ENCODE data around the gene FBXL7. TPM values are rescaled to one million over a fixed set of nuclear protein-coding genes. Genes with fewer than 3 reads are reported as not detected.

The FBXL7 gene
- total and polyA plus RNA-seq, 2 of the 8 experiments (the other 6 are each of a cell fraction or from before 2014, with no cell fraction given), result 17.7 to 17.8 TPM

- H3K56ac ChIP-seq (replicated peaks; ENCODE audit: insufficient read length, low read depth, low read length), result no peak overlapping the region
- no peak overlapping the region for H3K4me2 ChIP-seq (ENCODE audit: insufficient read depth in 1 of 2, low read depth in 2 of 2, low read length in 2 of 2)
- H3K27ac ChIP-seq (ENCODE audit: low read depth, low read length), result no peak overlapping the region
- CTCF ChIA-PET (ENCODE audit: partially characterized antibody), result interaction anchor here (0.8 to 1.7 kb wide), 5 partner anchors 9 to 15 kb away, joined by 3 to 12 read pairs (median 4); no protein-coding TSS in a partner anchor
- no peak overlapping the region for H4K8ac ChIP-seq (ENCODE audit: extremely low read depth, insufficient read depth, low read length)
- no peak overlapping the region for H4K5ac ChIP-seq (ENCODE audit: insufficient read length, low read depth, low read length)
- H3K36me3 ChIP-seq (ENCODE audit: control insufficient read depth in 2 of 4, insufficient read depth in 4 of 4, low read length in 3 of 4), result no peaks in the 10 kb centered on the region
- H4K20me1 ChIP-seq (replicated peaks in 1 of 2; ENCODE audit: control insufficient read depth in 1 of 2, insufficient read depth in 2 of 2, low read length in 2 of 2), result no peaks in the 10 kb centered on the region
- H3K79me2 ChIP-seq (ENCODE audit: control insufficient read depth in 1 of 2, insufficient read depth in 2 of 2, low read length in 2 of 2), result peaks cover 0 to 17% of the 10 kb centered on the region in 2 experiments; a peak in 2 of 4 replicates
- no peak overlapping the region for H2AFZ ChIP-seq (ENCODE audit: low read length)
- no peak for TF ChIP-seq GABPA (IDR thresholded peaks at IDR 0.05; ENCODE audit: borderline replicate concordance, insufficient read depth, low read length)
- no peak for TF ChIP-seq CTBP2 (IDR thresholded peaks at IDR 0.05; ENCODE audit: borderline replicate concordance, insufficient read depth, insufficient read length, low read length)
- TF ChIP-seq ASH2L (IDR thresholded peaks at IDR 0.05; ENCODE audit: low read length), result no peak
- no peak for TF ChIP-seq USF2 (IDR thresholded peaks at IDR 0.05; ENCODE audit: low read length)
- TF ChIP-seq TEAD4 (IDR thresholded peaks at IDR 0.05; ENCODE audit: low read depth, low read length), result no peak
- H2BK12ac ChIP-seq (ENCODE audit: low read depth, low read length), result no peak overlapping the region
- H2BK5ac ChIP-seq (ENCODE audit: low read depth, low read length), result no peak overlapping the region
- H3K79me1 ChIP-seq (ENCODE audit: low read depth, low read length), result no peaks in the 10 kb centered on the region; the same call in none of the 2 replicates
- no peak overlapping the region for H4K91ac ChIP-seq (replicated peaks; ENCODE audit: insufficient read length, low read length)
- no peak overlapping the region for H2BK20ac ChIP-seq (ENCODE audit: low read length)
- no peak for DNase-seq (ENCODE audit: low read depth in 1 of 2, low spot score in 2 of 2)
- no peaks in the 10 kb centered on the region for H3K27me3 ChIP-seq (replicated peaks in 1 of 4; ENCODE audit: control insufficient read depth in 3 of 4, extremely low read depth in 1 of 4, insufficient read depth in 3 of 4, low read length in 3 of 4)
- no peak overlapping the region for H3K4ac ChIP-seq (replicated peaks; ENCODE audit: insufficient read length, low read depth, low read length)
- H3K23ac ChIP-seq (ENCODE audit: insufficient read length), result no peak overlapping the region
- no peak overlapping the region for H3K18ac ChIP-seq (ENCODE audit: extremely low read depth, low read length)
- no peak overlapping the region for H3K4me3 ChIP-seq (ENCODE audit: extremely low read depth in 1 of 4, insufficient read depth in 2 of 4, low read depth in 3 of 4, low read length in 4 of 4)
- H3K9me3 ChIP-seq (ENCODE audit: insufficient read depth in 2 of 2, low read depth in 1 of 2, low read length in 1 of 2), result no peaks in the 10 kb centered on the region
- peaks cover 0 to 11% (median 7%) of the 10 kb centered on the region in 4 experiments; a peak in 5 of 7 replicates for H3K4me1 ChIP-seq (replicated peaks in 1 of 4; ENCODE audit: control insufficient read depth in 3 of 4, insufficient read depth in 4 of 4, low read length in 3 of 4)
- WGBS, 2 experiments (ENCODE audit: extremely low coverage in 1 of 2, insufficient coverage in 1 of 2, insufficient read length in 1 of 2, insufficient replicate concordance in 2 of 2, low coverage in 1 of 2, low lambda C conversion rate in 2 of 2, missing lambda C conversion rate in 1 of 2), result 87% methylated on average over 6 of the region's 6 CpGs; no CpG with 5 or more reads in 1 of the 2 experiments
- no peak overlapping the region for H3K14ac ChIP-seq (ENCODE audit: insufficient read length)
- H2AK5ac ChIP-seq (ENCODE audit: low read depth, low read length), result no peak overlapping the region
- no peak overlapping the region for H2BK120ac ChIP-seq (replicated peaks; ENCODE audit: low read depth, low read length)
- POLR2A ChIA-PET (ENCODE audit: partially characterized antibody), result no interaction called here
- FAIRE-seq, result no peak
- no peaks in the 10 kb centered on the region for H3K23me2 ChIP-seq (ENCODE audit: low read depth, low read length)
- no peak overlapping the region for H3K9ac ChIP-seq (replicated peaks in 1 of 4; ENCODE audit: extremely low read depth in 1 of 4, low read depth in 3 of 4, low read length in 3 of 4)
- H2BK15ac ChIP-seq (ENCODE audit: low read length), result no peak overlapping the region
Observed at GRCh38 chr5:15693382-15693728, 193.4 kb downstream of the FBXL7 start.

All from H1 (cell line).